NB4 (cell line): Measurements from ENCODE around the gene NRXN3.

Experiments
- CTCF ChIP-seq: IDR thresholded peaks from one replicate; pipeline ENCODE4 v1.5.1; 2012; ENCODE audit warnings: low read depth, low read length
- MYC ChIP-seq: IDR thresholded peaks from 2 replicates; pipeline ENCODE4 v1.6.1; 2011; ENCODE audit warnings: low read depth, low read length
- POLR2A ChIP-seq: IDR thresholded peaks from 2 replicates; pipeline ENCODE4 v1.6.1; 2011; ENCODE audit warnings: mild to moderate bottlenecking; ENCODE audit not compliant: insufficient read length; ENCODE audit errors: extremely low read depth

DNA sequence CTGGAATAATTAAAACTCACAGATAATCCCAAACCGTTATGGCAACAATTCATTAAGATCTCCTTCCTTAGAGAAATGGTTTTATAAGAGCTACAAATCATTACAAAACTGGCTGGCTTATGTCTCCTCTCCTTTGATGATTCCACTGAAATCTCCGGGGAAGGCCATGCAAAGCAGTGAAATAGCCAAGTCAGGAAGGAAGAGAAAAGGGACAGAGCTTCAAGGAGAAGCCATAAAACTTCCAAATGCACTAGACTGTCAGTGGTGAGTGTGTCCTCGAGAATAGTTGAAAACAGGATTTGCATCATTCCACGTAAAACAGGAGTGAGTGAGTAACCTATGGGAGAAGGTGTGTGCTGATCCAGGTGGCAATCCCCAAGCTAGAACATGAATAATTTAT is 1711.1 kb downstream of the NRXN3 start:
- TF ChIP-seq POLR2A (no peak), CTCF (no peak), MYC (no peak)
